ENCODE data around the gene L3MBTL4. TPM values are rescaled to one million over a fixed set of nuclear protein-coding genes. Genes with fewer than 3 reads are reported as not detected.

L3MBTL4 gene
- total RNA-seq (1 to 10 TPM; 3.4 to 5.7 (median 4.4) TPM), polyA plus RNA-seq (1 to 10 TPM; 1.2 to 1.8 (median 1.4) TPM)

DNA sequence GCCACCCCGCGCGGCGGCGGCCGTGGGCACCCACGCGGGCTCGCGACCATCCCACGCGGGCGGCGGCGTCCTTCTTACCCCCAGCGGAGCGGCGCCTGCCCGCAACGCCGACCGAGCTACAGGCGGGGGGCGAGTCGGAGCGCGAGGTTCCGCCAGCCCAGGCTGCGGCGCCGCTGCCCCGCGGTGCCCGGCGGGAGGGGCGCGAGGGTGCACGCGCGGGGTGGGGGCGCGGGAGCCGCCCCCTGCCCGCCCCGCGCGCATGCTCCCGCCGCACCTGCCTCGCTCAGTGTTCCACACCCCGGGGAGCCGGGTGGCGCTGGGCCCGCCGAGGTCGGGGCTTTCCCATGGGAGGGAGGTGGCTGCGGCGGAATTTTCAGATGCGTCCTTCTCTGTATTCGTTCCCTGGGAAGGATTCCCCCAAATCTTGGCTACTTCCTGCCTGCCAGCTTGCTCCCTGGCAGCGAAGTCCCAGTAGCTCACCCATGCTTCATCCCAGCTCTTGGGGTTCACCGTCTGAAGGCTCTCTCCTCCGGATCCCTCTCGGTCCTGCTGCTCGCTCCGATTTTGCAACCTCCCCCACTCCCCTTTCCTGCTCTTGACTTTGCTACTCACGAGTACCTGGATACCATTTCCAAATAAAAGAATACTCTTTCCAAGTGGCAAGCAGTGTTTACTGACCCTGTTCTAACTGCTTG is at the start of gene L3MBTL4:
Gene L3MBTL4, minus strand, starts transcription at position 189 of the 695 bp plus-strand sequence. CDS start 103,286 bp downstream, outside the sequence.
- intact Hi-C loops (cut with DNase I), result no loop called here
- WGBS, 2 donors, result 1 to 2% methylated on average over 67 of the region's 67 CpGs
- TF ChIP-seq POLR2A (IDR thresholded peaks at IDR 0.05) (no peak), POLR2AphosphoS5 (IDR thresholded peaks at IDR 0.05) (no peak), EP300 (IDR thresholded peaks at IDR 0.05) (no peak), CTCF (IDR thresholded peaks at IDR 0.05) (no peak)
- Histone ChIP-seq H3K4me3 (peak within 1 kb of the TSS; percentile 68 to 83 (median 78)), H3K27me3 (no peaks in the 10 kb centered on the region), H3K27ac (peak within 1 kb of the TSS; percentile 74 to 82 (median 81)), H3K9me3 (no peaks in the 10 kb centered on the region), H3K36me3 (no peaks in the 10 kb centered on the region), H3K4me1 (peaks cover 0 to 14% (median 5%) of the 10 kb centered on the region in 4 donors)
- peak; percentile 64 for DNase-seq

GRCh38 chr18:6452194-6452593 is 37.5 kb upstream of the L3MBTL4 start:
- intact Hi-C loops (cut with DNase I), result no loop called here
- TF ChIP-seq EP300 (IDR thresholded peaks at IDR 0.05) (no peak), POLR2AphosphoS5 (IDR thresholded peaks at IDR 0.05) (no peak), CTCF (IDR thresholded peaks at IDR 0.05) (no peak), POLR2A (IDR thresholded peaks at IDR 0.05) (no peak)
- no peak overlapping the region for H3K27ac ChIP-seq
- H3K27me3 ChIP-seq, result no peaks in the 10 kb centered on the region
- DNase-seq, result no peak
- H3K36me3 ChIP-seq, result no peaks in the 10 kb centered on the region
- no peak overlapping the region for H3K4me3 ChIP-seq
- no peaks in the 10 kb centered on the region for H3K9me3 ChIP-seq
- no peaks in the 10 kb centered on the region for H3K4me1 ChIP-seq

GRCh38 chr18:6449213-6449612 is 34.5 kb upstream of the L3MBTL4 start:
- no peak for DNase-seq
- Histone ChIP-seq H3K27me3 (no peaks in the 10 kb centered on the region), H3K36me3 (no peaks in the 10 kb centered on the region), H3K9me3 (no peaks in the 10 kb centered on the region), H3K27ac (no peak overlapping the region), H3K4me3 (no peak overlapping the region), H3K4me1 (no peaks in the 10 kb centered on the region)
- intact Hi-C loops (cut with DNase I), result no loop called here
- WGBS, 2 donors, result 82 to 90% methylated on average over 5 of the region's 5 CpGs
- TF ChIP-seq POLR2AphosphoS5 (IDR thresholded peaks at IDR 0.05) (no peak), EP300 (IDR thresholded peaks at IDR 0.05) (no peak), CTCF (IDR thresholded peaks at IDR 0.05) (no peak), POLR2A (IDR thresholded peaks at IDR 0.05) (no peak)

DNA sequence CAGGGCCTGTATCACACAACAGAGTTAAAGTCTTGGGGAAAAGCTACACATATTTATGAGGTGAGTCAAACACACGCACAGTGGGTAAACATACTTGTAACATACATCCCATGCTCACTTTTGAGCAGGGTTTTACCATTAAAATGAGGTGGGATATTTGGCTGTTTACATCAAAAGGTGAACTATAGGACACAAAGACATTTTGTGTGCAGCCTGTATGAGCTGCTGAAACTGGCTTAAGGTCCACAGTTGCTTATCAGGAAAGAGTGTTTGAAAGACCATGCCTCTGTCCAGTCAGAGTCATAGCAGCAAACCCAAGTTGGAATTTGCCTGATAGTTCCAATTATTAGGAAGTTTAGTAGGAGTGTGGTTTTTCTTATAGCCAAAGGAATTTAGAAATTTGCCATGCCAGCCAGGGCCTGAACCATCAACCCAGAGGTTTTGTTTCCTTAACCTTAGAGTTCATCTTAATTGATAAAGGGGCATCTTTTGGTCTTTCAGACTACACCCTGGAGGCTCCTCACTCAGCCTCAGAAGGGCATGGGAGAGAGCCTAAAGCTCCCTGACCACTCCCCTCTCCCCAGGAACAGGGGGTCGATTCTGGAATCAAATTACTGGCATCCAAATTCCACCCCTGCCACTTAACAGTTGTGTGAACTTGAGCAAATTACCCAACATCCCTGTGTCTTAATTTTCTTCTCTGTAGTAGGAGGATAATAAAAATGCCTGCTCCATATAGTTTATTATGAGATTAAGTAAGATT is 29.9 kb upstream of the L3MBTL4 start:
- intact Hi-C loops (cut with DNase I), result no loop called here
- no peaks in the 10 kb centered on the region for H3K4me1 ChIP-seq
- WGBS, 2 donors, result 40 to 42% methylated on average over 2 of the region's 2 CpGs

More for the DNA sequence above, 29.9 kb upstream of the L3MBTL4 start:
- DNase-seq, result no peak
- no peaks in the 10 kb centered on the region for H3K27me3 ChIP-seq
- H3K9me3 ChIP-seq, result no peaks in the 10 kb centered on the region
- no peak for TF ChIP-seq POLR2A (IDR thresholded peaks at IDR 0.05)
- no peak for TF ChIP-seq CTCF (IDR thresholded peaks at IDR 0.05)
- no peak for TF ChIP-seq EP300 (IDR thresholded peaks at IDR 0.05)
- no peak for TF ChIP-seq POLR2AphosphoS5 (IDR thresholded peaks at IDR 0.05)
- no peak overlapping the region for H3K4me3 ChIP-seq
- H3K36me3 ChIP-seq, result no peaks in the 10 kb centered on the region
- H3K27ac ChIP-seq, result no peak overlapping the region

All from sigmoid colon (tissue), 7 donors.